DOHH2 (cell line): Measurements from ENCODE around the gene RNASE13.

Source experiments
- H3F3A ChIP-seq: fragments of 200-600 bp; sonication (generic), shearing (Covaris generic); 2 replicates; pipeline ENCODE4 v1.6.0; 2016; ENCODE audit warnings: antibody characterized with exemption, mild to moderate bottlenecking; ENCODE audit not compliant: control insufficient read depth, insufficient read depth
- H3K27ac ChIP-seq: fragments of 200-600 bp; sonication (generic); 2 replicates; pipeline ENCODE4 v1.5.1; 2014; ENCODE audit warnings: low read depth, mild to moderate bottlenecking, low read length, moderate library complexity
- H3K27me3 ChIP-seq: fragments of 200-600 bp; sonication (generic); 2 replicates; pipeline ENCODE4 v1.6.1; 2014; ENCODE audit warnings: mild to moderate bottlenecking, low read length, mixed read lengths; ENCODE audit not compliant: control insufficient read depth
- H3K36me3 ChIP-seq: fragments of 200-600 bp; sonication (generic); 2 replicates; pipeline ENCODE4 v1.6.1; 2014; ENCODE audit warnings: mild to moderate bottlenecking, low read length, moderate library complexity, mixed read lengths; ENCODE audit not compliant: control insufficient read depth
- H3K4me1 ChIP-seq: fragments of 200-600 bp; sonication (generic); 2 replicates; pipeline ENCODE4 v1.6.1; 2014; ENCODE audit warnings: mild to moderate bottlenecking, low read length, mixed read lengths; ENCODE audit not compliant: control insufficient read depth
- H3K4me2 ChIP-seq: fragments of 200-600 bp; sonication (generic); 2 replicates; pipeline ENCODE4 v1.6.0; 2014; ENCODE audit warnings: mild to moderate bottlenecking, low read length, moderate library complexity
- H3K4me3 ChIP-seq: fragments of 200-600 bp; sonication (generic); 2 replicates; pipeline ENCODE4 v1.5.1; 2014; ENCODE audit warnings: mild to moderate bottlenecking, low read length, mixed read lengths
- H3K79me2 ChIP-seq: fragments of 200-600 bp; sonication (generic); 2 replicates; pipeline ENCODE4 v1.6.1; 2014; ENCODE audit warnings: mild to moderate bottlenecking, low read length, mixed read lengths; ENCODE audit not compliant: control insufficient read depth
- H3K9me2 ChIP-seq: fragments of 200-600 bp; sonication (generic); replicated peaks from 2 replicates; pipeline ENCODE4 v1.6.1; 2014; ENCODE audit warnings: mild to moderate bottlenecking, low read length, mixed read lengths; ENCODE audit not compliant: control insufficient read depth
- H3K9me3 ChIP-seq: fragments of 200-600 bp; sonication (generic); 2 replicates; pipeline ENCODE4 v1.6.1; 2014; ENCODE audit warnings: antibody characterized with exemption, low read length, mixed read lengths; ENCODE audit not compliant: control insufficient read depth, insufficient read depth
- H4K20me1 ChIP-seq: fragments of 200-600 bp; sonication (generic); 2 replicates; pipeline ENCODE4 v1.6.0; 2014; ENCODE audit warnings: low read depth, mild to moderate bottlenecking, antibody characterized with exemption, low read length, moderate library complexity; ENCODE audit not compliant: control insufficient read depth, insufficient read depth
- EZH2phosphoT487 ChIP-seq: fragments of 200-600 bp; sonication (generic); IDR thresholded peaks from 2 replicates; pipeline ENCODE4 v1.6.1; 2017; ENCODE audit warnings: borderline replicate concordance, mild to moderate bottlenecking, antibody characterized with exemption, low read length, moderate library complexity, mixed read lengths
- TF ChIP-seq, protein P1 (sequence below): fragments of 200-600 bp; sonication (generic); IDR thresholded peaks from one replicate; pipeline ENCODE4 v1.5.1; 2014; ENCODE audit warnings: antibody characterized with exemption, mild to moderate bottlenecking, low read depth, low read length; ENCODE audit not compliant: poor library complexity, severe bottlenecking

The RNASE13 gene

DNA sequence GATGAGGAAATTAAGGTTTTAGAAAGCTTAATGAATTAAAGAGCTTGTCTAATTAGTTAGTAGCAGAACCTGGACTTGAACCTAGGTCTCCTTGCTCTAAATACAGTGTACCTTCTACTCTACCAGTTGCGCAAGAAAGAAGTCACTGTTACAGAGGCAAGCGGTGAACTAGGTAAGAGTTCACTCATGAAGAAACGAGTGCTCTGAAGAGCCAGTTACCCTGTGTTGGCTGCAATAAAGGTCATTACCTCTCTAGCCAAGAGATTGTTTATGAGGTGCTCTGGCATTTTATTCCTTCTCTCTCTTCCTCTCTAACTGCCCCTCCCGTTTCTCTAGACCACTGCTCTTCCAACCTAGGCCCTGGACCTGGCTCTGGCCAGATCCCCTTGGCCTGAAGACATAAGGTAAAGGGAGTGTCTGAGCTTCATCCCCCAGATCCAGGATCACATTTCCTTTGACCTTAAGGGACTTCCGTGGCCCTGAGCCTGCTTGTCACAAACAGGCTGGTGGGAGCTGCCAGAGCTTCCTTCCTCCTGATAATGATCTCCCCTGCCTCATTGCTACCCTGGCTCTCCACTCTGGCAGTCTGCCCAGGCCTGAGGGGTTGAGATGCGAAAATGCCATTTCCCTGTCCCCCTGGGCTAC lies 9.5 kb upstream of the RNASE13 start:
- H3K27me3 ChIP-seq, result peaks cover 49% of the 10 kb centered on the region
- H3K36me3 ChIP-seq, result no peaks in the 10 kb centered on the region
- no peaks in the 10 kb centered on the region for H3K4me1 ChIP-seq
- no peak for TF ChIP-seq EZH2phosphoT487
- TF ChIP-seq, protein P1, sequence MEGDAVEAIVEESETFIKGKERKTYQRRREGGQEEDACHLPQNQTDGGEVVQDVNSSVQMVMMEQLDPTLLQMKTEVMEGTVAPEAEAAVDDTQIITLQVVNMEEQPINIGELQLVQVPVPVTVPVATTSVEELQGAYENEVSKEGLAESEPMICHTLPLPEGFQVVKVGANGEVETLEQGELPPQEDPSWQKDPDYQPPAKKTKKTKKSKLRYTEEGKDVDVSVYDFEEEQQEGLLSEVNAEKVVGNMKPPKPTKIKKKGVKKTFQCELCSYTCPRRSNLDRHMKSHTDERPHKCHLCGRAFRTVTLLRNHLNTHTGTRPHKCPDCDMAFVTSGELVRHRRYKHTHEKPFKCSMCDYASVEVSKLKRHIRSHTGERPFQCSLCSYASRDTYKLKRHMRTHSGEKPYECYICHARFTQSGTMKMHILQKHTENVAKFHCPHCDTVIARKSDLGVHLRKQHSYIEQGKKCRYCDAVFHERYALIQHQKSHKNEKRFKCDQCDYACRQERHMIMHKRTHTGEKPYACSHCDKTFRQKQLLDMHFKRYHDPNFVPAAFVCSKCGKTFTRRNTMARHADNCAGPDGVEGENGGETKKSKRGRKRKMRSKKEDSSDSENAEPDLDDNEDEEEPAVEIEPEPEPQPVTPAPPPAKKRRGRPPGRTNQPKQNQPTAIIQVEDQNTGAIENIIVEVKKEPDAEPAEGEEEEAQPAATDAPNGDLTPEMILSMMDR, result no peak
- no peak overlapping the region for H3K27ac ChIP-seq
- H3K4me3 ChIP-seq, result no peak overlapping the region
- H4K20me1 ChIP-seq, result no peaks in the 10 kb centered on the region
- no peaks in the 10 kb centered on the region for H3K9me2 ChIP-seq
- no peaks in the 10 kb centered on the region for H3K79me2 ChIP-seq
- no peaks in the 10 kb centered on the region for H3F3A ChIP-seq
- H3K4me2 ChIP-seq, result no peak overlapping the region
- no peaks in the 10 kb centered on the region for H3K9me3 ChIP-seq

DNA sequence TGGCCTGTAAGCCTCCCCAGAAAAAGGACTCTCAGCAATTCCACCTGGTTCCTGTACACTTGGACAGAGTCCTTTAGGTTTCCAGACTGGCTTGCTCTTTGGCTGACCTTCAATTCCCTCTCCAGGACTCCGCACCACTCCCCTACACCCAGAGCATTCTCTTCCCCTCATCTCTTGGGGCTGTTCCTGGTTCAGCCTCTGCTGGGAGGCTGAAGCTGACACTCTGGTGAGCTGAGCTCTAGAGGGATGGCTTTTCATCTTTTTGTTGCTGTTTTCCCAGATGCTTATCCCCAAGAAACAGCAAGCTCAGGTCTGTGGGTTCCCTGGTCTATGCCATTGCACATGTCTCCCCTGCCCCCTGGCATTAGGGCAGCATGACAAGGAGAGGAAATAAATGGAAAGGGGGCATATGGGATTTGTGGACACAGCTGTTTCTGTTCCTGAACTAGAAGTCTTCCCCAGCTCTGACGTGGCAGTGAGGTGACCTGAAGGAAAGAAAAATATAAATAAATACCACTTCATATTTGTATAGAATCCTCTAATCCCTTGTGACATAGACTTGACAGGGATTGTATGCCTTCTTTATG lies 8.9 kb upstream of the RNASE13 start:
- Histone ChIP-seq H3K4me3 (no peak overlapping the region), H3K27me3 (peaks cover 47% of the 10 kb centered on the region), H3K9me2 (no peaks in the 10 kb centered on the region), H3F3A (no peaks in the 10 kb centered on the region), H3K36me3 (no peaks in the 10 kb centered on the region), H3K9me3 (no peaks in the 10 kb centered on the region), H3K4me1 (no peaks in the 10 kb centered on the region), H3K4me2 (no peak overlapping the region), H3K79me2 (no peaks in the 10 kb centered on the region), H4K20me1 (no peaks in the 10 kb centered on the region), H3K27ac (no peak overlapping the region)
- TF ChIP-seq, protein P1, result no peak
- TF ChIP-seq EZH2phosphoT487, result no peak

DNA sequence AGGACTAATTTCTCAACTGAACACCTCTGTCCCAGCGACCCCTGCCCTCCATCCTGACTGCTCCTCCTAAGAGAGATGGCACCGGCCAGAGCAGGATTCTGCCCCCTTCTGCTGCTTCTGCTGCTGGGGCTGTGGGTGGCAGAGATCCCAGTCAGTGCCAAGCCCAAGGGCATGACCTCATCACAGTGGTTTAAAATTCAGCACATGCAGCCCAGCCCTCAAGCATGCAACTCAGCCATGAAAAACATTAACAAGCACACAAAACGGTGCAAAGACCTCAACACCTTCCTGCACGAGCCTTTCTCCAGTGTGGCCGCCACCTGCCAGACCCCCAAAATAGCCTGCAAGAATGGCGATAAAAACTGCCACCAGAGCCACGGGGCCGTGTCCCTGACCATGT lies 8.3 kb upstream of the RNASE13 start:
- Histone ChIP-seq H3K4me3 (no peak overlapping the region), H3K9me3 (no peaks in the 10 kb centered on the region), H3K4me2 (no peak overlapping the region), H3K9me2 (no peaks in the 10 kb centered on the region), H3F3A (no peaks in the 10 kb centered on the region), H3K27ac (no peak overlapping the region), H3K36me3 (no peaks in the 10 kb centered on the region), H3K4me1 (no peaks in the 10 kb centered on the region), H3K79me2 (no peaks in the 10 kb centered on the region), H3K27me3 (peaks cover 45% of the 10 kb centered on the region), H4K20me1 (no peaks in the 10 kb centered on the region)
- no peak for TF ChIP-seq EZH2phosphoT487
- TF ChIP-seq, protein P1, result no peak
